ENCODE data around the gene SRPRA. TPM values are rescaled to one million over a fixed set of nuclear protein-coding genes. Genes with fewer than 3 reads are reported as not detected.
"Not testable (repeated sequence)": the region's sequence is repeated elsewhere in the genome, so short reads cannot be mapped to it uniquely, and the experiment has no call there.

The SRPRA gene
- total RNA-seq, 1 donor from 2014 or later: 68.6 TPM

- ATAC-seq; DNase-seq; intact Hi-C loops (cut with micrococcal nuclease): not testable (repeated sequence)
Measured at GRCh38 chr11:126255507-126255906, 13.2 kb downstream of the SRPRA start.

GRCh38 chr11:126254819-126255218 is 13.9 kb downstream of the SRPRA start:
- ATAC-seq: no peak
- DNase-seq: no peak
- intact Hi-C loops (cut with micrococcal nuclease): no loop called here

- intact Hi-C loops (cut with micrococcal nuclease): no loop called here
- ATAC-seq: no peak
- no peak for DNase-seq
Measured at GRCh38 chr11:126253265-126253664, 15.4 kb downstream of the SRPRA start.

- DNase-seq (no peak), ATAC-seq (no peak)
- intact Hi-C loops (cut with micrococcal nuclease): no loop called here
Measured at GRCh38 chr11:126246636-126247035, 22.1 kb downstream of the SRPRA start.

- intact Hi-C loops (cut with micrococcal nuclease): no loop called here
- no peak for ATAC-seq
- no peak for DNase-seq
Measured at GRCh38 chr11:126233391-126233790, 35.3 kb downstream of the SRPRA start.

- DNase-seq (no peak), ATAC-seq (no peak)
- intact Hi-C loops (cut with micrococcal nuclease): no loop called here
Measured at GRCh38 chr11:126232683-126233082, 36.0 kb downstream of the SRPRA start.

- ATAC-seq (peak; percentile 74), DNase-seq (no peak)
- intact Hi-C loops (cut with micrococcal nuclease): no loop called here
Measured at GRCh38 chr11:126231725-126232459, 36.8 kb downstream of the SRPRA start.

- peak; percentile 45 for ATAC-seq
- intact Hi-C loops (cut with micrococcal nuclease): no loop called here
Measured at GRCh38 chr11:126229858-126230540, 38.7 kb downstream of the SRPRA start.

GRCh38 chr11:126226334-126227084 is 42.2 kb downstream of the SRPRA start:
- intact Hi-C loops (cut with micrococcal nuclease): no loop called here
- ATAC-seq (no peak), DNase-seq (no peak)

More at GRCh38 chr11:126229858-126230540, 38.7 kb downstream of the SRPRA start:
- DNase-seq: no peak

GRCh38 chr11:126225295-126225665 is 43.4 kb downstream of the SRPRA start:
- ATAC-seq: no peak
- intact Hi-C loops (cut with micrococcal nuclease): no loop called here
- DNase-seq: no peak

GRCh38 chr11:126224647-126225294 is 43.9 kb downstream of the SRPRA start:
- DNase-seq (no peak), ATAC-seq (no peak)
- intact Hi-C loops (cut with micrococcal nuclease): no loop called here

GRCh38 chr11:126219547-126219946 is 49.1 kb downstream of the SRPRA start:
- intact Hi-C loops (cut with micrococcal nuclease): loop anchor here (10.0 kb wide), 1 partner anchor 45 kb away; the partner anchor contains the start of genes FOXRED1 and SRPRA
- DNase-seq (no peak), ATAC-seq (peak; percentile 23)

- DNase-seq (no peak), ATAC-seq (no peak)
- intact Hi-C loops (cut with micrococcal nuclease): loop anchor here (10.0 kb wide), 1 partner anchor 47 kb away; the partner anchor contains the start of genes FOXRED1 and SRPRA
Measured at GRCh38 chr11:126217491-126217890, 51.2 kb downstream of the SRPRA start.

- no peak for ATAC-seq
- intact Hi-C loops (cut with micrococcal nuclease): loop anchor here (10.0 kb wide), 1 partner anchor 48 kb away; the partner anchor contains the start of genes FOXRED1 and SRPRA
- DNase-seq: no peak
Measured at GRCh38 chr11:126216526-126217305, 52.0 kb downstream of the SRPRA start.

- intact Hi-C loops (cut with micrococcal nuclease): loop anchor here (10.0 kb wide), 1 partner anchor 50 kb away; the partner anchor contains the start of genes FOXRED1 and SRPRA
- ATAC-seq: no peak
- no peak for DNase-seq
Measured at GRCh38 chr11:126214841-126215240, 53.9 kb downstream of the SRPRA start.

- intact Hi-C loops (cut with micrococcal nuclease): loop anchor here (10.0 kb wide), 1 partner anchor 50 kb away; the partner anchor contains the start of genes FOXRED1 and SRPRA
- no peak for ATAC-seq
- no peak for DNase-seq
Measured at GRCh38 chr11:126214441-126214840, 54.3 kb downstream of the SRPRA start.

Measured in left ventricle myocardium superior (tissue), 1 donor.